ENCODE data around the gene CCNB3. TPM values are rescaled to one million over a fixed set of nuclear protein-coding genes. Genes with fewer than 3 reads are reported as not detected.

Gene CCNB3
- polyA plus RNA-seq, 1 donor from 2014 or later: 0.42 TPM

DNA sequence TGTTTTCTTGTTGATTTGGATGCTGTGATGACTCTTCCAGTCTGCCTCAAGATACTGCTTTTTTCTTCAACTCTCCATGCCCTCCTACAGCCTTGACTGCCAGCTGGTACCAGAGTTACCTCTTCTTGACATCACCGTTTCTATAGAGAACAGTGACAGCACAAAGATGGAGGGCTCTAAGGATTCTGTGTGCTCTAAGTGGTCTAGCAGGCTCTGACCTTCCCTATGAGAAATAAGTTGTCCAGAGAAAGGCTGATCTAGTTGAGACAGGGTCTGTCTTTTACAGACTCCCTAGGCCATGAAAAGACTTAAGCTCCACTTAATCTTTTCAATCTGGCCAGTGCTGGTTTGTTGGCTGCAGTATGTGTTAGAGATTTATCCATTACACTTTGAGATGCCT lies 3.7 kb upstream of the CCNB3 start, which contains the start of gene AKAP4:
TSS of gene AKAP4 (minus strand) at position 101 of the 400 bp plus-strand sequence. CDS start 118 bp downstream, outside the sequence.
- Histone ChIP-seq H3K4me3 (ENCODE audit: low read length) (no peak within 1 kb of the TSS), H3K27ac (ENCODE audit: low read length) (no peak within 1 kb of the TSS), H3K9me2 (ENCODE audit: insufficient read depth, low read length) (no peaks in the 10 kb centered on the region), H3K36me3 (ENCODE audit: insufficient read depth, low read length) (no peaks in the 10 kb centered on the region), H3K9me3 (ENCODE audit: low read length) (no peaks in the 10 kb centered on the region), H3F3A (ENCODE audit: insufficient read depth, low read length, poor library complexity, severe bottlenecking) (no peaks in the 10 kb centered on the region), H3K79me2 (replicated peaks; ENCODE audit: insufficient read depth, low read length) (no peaks in the 10 kb centered on the region), H3K27me3 (ENCODE audit: insufficient read depth, low read depth, low read length) (no peaks in the 10 kb centered on the region), H3K4me2 (ENCODE audit: low read length) (no peak within 1 kb of the TSS), H4K20me1 (ENCODE audit: insufficient read depth) (no peaks in the 10 kb centered on the region), H2AFZ (ENCODE audit: low read depth, low read length) (no peak within 1 kb of the TSS), H3K9ac (ENCODE audit: low read length) (no peak within 1 kb of the TSS)
- TF ChIP-seq POLR2AphosphoS5 (IDR thresholded peaks at IDR 0.05) (no peak), EZH2 (IDR thresholded peaks at IDR 0.05; ENCODE audit: borderline replicate concordance, insufficient read depth, low read length, poor library complexity, severe bottlenecking) (no peak), RAD21 (conservative IDR thresholded peaks at IDR 0.05) (no peak), MXI1 (conservative IDR thresholded peaks at IDR 0.05; ENCODE audit: poor library complexity, severe bottlenecking) (no peak)

- TF ChIP-seq SMC3 (conservative IDR thresholded peaks at IDR 0.05; ENCODE audit: poor library complexity): no peak
- TF ChIP-seq REST (IDR thresholded peaks at IDR 0.05; ENCODE audit: borderline replicate concordance): no peak
- TF ChIP-seq RAD21 (conservative IDR thresholded peaks at IDR 0.05): no peak
- no peak for TF ChIP-seq EP300 (conservative IDR thresholded peaks at IDR 0.05; ENCODE audit: poor library complexity, severe bottlenecking)
- TF ChIP-seq MXI1 (conservative IDR thresholded peaks at IDR 0.05; ENCODE audit: poor library complexity, severe bottlenecking): no peak
- TF ChIP-seq TAF1 (IDR thresholded peaks at IDR 0.05; ENCODE audit: low read depth): no peak
- no peak for TF ChIP-seq CTCF (IDR thresholded peaks at IDR 0.05; ENCODE audit: poor library complexity, severe bottlenecking)
- no peak for TF ChIP-seq EZH2 (IDR thresholded peaks at IDR 0.05; ENCODE audit: borderline replicate concordance, insufficient read depth, low read length, poor library complexity, severe bottlenecking)
- TF ChIP-seq POLR2AphosphoS5 (IDR thresholded peaks at IDR 0.05): no peak
- no peak overlapping the region for H2AFZ ChIP-seq (ENCODE audit: low read depth, low read length)
- no peaks in the 10 kb centered on the region for H3K9me2 ChIP-seq (ENCODE audit: insufficient read depth, low read length)
- no peaks in the 10 kb centered on the region for H3K27me3 ChIP-seq (ENCODE audit: insufficient read depth, low read depth, low read length)
- no peak overlapping the region for H3K9ac ChIP-seq (ENCODE audit: low read length)
- H3K4me3 ChIP-seq (ENCODE audit: low read length): no peak overlapping the region
- H3K27ac ChIP-seq (ENCODE audit: low read length): no peak overlapping the region
- no peaks in the 10 kb centered on the region for H3K9me3 ChIP-seq (ENCODE audit: low read length)
- H3F3A ChIP-seq (ENCODE audit: insufficient read depth, low read length, poor library complexity, severe bottlenecking): no peaks in the 10 kb centered on the region
- H3K4me2 ChIP-seq (ENCODE audit: low read length): no peak overlapping the region
- H3K79me2 ChIP-seq (replicated peaks; ENCODE audit: insufficient read depth, low read length): no peaks in the 10 kb centered on the region
- no peaks in the 10 kb centered on the region for H3K36me3 ChIP-seq (ENCODE audit: insufficient read depth, low read length)
- no peaks in the 10 kb centered on the region for H4K20me1 ChIP-seq (ENCODE audit: insufficient read depth)
These were observed 2.0 kb upstream of the CCNB3 start for GRCh38 chrX:50202539-50202938.
